ENCODE data around the gene INPP5D. TPM values are rescaled to one million over a fixed set of nuclear protein-coding genes. Genes with fewer than 3 reads are reported as not detected.

INPP5D gene
- polyA plus RNA-seq (7.5 to 11.2 TPM (median 10.4 TPM) in 3 replicates), polyA minus RNA-seq (21.8 to 37.0 TPM (median 29.1 TPM) in 3 replicates)
- 56.1 TPM for polyA plus RNA-seq (2011; ENCODE audit: low read depth)
- 18.9 and 23.5 TPM in 2 replicates for polyA plus RNA-seq (2011; cell fraction: cytosol; rRNA removed)
- polyA plus RNA-seq (2011; cell fraction: nucleus; rRNA removed): 37.2 and 51.5 TPM in 2 replicates
- polyA plus RNA-seq (2012; ENCODE audit: low replicate concordance): 20.6 and 45.9 TPM in 2 replicates
- 11.5 TPM for polyA minus RNA-seq (2011; cell fraction: cytosol; rRNA and poly(A)+ RNA removed)
- polyA minus RNA-seq (2011; cell fraction: nucleus; rRNA and poly(A)+ RNA removed): 22.5 and 28.2 TPM in 2 replicates

DNA sequence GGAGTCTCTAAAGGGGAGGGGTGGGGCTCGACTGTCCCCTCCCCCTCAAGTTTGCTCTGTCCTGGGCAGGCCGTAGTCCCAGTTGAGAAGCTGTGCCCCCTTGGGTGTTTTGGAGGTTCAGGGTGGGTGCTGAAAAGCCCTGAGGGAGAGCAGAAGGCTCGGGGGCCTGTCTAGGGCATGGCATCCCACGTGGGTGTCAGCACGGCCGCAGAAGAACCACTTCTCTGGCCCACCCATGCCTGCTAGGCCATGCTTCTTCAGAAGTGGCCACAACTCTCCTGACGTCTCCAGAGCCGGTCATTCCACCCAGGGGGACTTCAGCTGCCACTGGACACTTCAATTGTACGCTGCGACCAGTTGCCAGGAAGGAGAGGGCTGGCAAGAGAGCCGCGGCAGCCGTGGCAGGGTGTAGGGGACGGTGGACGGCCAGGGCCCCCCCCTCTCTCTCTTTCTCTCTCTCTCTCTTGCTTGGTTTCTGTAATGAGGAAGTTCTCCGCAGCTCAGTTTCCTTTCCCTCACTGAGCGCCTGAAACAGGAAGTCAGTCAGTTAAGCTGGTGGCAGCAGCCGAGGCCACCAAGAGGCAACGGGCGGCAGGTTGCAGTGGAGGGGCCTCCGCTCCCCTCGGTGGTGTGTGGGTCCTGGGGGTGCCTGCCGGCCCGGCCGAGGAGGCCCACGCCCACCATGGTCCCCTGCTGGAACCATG is at the start of gene INPP5D:
Gene INPP5D, plus strand, starts transcription at position 546 of the 704 bp plus-strand sequence. Its CDS starts 137 bp downstream, at position 683.
- no peak within 1 kb of the TSS for H3K4me2 ChIP-seq (ENCODE audit: control insufficient read depth, extremely low read depth, insufficient read depth, low read depth, low read length)
- FAIRE-seq: no peak

DNA sequence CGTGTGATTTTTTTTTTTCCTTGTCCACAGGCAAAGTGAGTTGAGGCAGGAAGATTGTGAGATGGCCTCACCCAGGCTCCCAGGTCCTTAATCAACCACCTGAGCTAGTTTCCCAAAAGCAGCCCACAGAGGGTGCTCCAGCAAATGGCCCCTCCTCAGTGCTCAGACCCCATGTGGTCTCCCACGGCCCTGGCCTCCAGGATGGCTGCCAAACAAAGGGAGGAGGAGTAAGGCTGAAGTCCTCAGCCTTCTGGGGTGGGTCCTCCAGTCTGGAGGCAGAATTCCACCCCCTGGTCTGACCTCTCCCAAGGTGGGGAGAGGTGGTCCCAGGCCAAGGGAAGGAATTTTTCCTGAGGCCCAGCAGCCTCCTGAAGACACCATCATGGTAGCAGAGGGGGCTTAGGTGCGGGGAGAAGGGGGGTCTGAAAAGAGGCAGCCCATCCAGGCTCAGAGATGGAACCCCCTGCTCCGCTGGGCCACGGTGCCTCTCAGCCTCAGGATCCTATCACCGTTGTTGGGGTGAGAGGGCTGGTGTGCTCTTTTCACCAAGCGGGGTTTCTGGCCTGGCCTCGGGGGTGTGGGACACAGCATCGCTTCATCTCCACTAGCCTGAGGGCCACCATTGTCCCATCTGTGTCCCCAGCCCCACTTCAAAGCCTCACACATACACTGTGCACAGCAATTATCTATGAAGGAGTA is 49.4 kb upstream of the INPP5D start:
- Histone ChIP-seq H4K20me1 (ENCODE audit: control insufficient read depth, extremely low read depth, insufficient read depth, low read length) (no peaks in the 10 kb centered on the region), H3K27ac (ENCODE audit: control insufficient read depth, insufficient read depth, low read length) (no peak overlapping the region), H3K36me3 (ENCODE audit: control insufficient read depth in 2 of 2, extremely low read depth in 1 of 2, insufficient read depth in 2 of 2, low read length in 2 of 2) (no peaks in the 10 kb centered on the region), H3K9ac (ENCODE audit: control insufficient read depth, extremely low read depth, insufficient read depth, low read length) (no peak overlapping the region), H3K4me3 (ENCODE audit: control insufficient read depth in 2 of 3, extremely low read depth in 1 of 3, insufficient read depth in 2 of 3, low read depth in 1 of 3, low read length in 3 of 3) (no peak overlapping the region), H2AFZ (ENCODE audit: control insufficient read depth, low read length) (no peak overlapping the region), H3K79me2 (ENCODE audit: control insufficient read depth, insufficient read depth, low read length) (no peaks in the 10 kb centered on the region), H3K27me3 (ENCODE audit: control insufficient read depth, extremely low read depth, insufficient read depth, low read length) (peaks cover 13% of the 10 kb centered on the region), H3K4me2 (ENCODE audit: control insufficient read depth, extremely low read depth, insufficient read depth, low read depth, low read length) (no peak overlapping the region), H3K4me1 (ENCODE audit: control insufficient read depth, extremely low read depth, insufficient read depth, low read length) (no peaks in the 10 kb centered on the region), H3K9me3 (ENCODE audit: control insufficient read depth, low read depth, low read length) (no peaks in the 10 kb centered on the region), H3K9me1 (ENCODE audit: control insufficient read depth, extremely low read depth, insufficient read depth, low read length) (no peaks in the 10 kb centered on the region)
- TF ChIP-seq, protein P1, sequence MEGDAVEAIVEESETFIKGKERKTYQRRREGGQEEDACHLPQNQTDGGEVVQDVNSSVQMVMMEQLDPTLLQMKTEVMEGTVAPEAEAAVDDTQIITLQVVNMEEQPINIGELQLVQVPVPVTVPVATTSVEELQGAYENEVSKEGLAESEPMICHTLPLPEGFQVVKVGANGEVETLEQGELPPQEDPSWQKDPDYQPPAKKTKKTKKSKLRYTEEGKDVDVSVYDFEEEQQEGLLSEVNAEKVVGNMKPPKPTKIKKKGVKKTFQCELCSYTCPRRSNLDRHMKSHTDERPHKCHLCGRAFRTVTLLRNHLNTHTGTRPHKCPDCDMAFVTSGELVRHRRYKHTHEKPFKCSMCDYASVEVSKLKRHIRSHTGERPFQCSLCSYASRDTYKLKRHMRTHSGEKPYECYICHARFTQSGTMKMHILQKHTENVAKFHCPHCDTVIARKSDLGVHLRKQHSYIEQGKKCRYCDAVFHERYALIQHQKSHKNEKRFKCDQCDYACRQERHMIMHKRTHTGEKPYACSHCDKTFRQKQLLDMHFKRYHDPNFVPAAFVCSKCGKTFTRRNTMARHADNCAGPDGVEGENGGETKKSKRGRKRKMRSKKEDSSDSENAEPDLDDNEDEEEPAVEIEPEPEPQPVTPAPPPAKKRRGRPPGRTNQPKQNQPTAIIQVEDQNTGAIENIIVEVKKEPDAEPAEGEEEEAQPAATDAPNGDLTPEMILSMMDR (optimal IDR thresholded peaks at IDR 0.05 in 1 of 3, IDR thresholded peaks at IDR 0.05 in 1 of 3, conservative IDR thresholded peaks at IDR 0.05 in 1 of 3; ENCODE audit: extremely low read depth in 1 of 3, insufficient read depth in 2 of 3, low read length in 3 of 3): no peak
- TF ChIP-seq EZH2 (IDR thresholded peaks at IDR 0.05; ENCODE audit: low read length): no peak
- no peak for DNase-seq (ENCODE audit: low read depth, low spot score)
- dilution Hi-C loops (cut with MboI; ENCODE audit: extremely low pct_ligation_motif_present, low sequenced_read_pairs): no loop called here
- no peak for FAIRE-seq

More for the DNA sequence above, at the start of gene INPP5D:
- Histone ChIP-seq H3K36me3 (ENCODE audit: control insufficient read depth in 2 of 2, extremely low read depth in 1 of 2, insufficient read depth in 2 of 2, low read length in 2 of 2) (no peaks in the 10 kb centered on the region), H3K4me3 (ENCODE audit: control insufficient read depth in 2 of 3, extremely low read depth in 1 of 3, insufficient read depth in 2 of 3, low read depth in 1 of 3, low read length in 3 of 3) (no peak within 1 kb of the TSS), H4K20me1 (ENCODE audit: control insufficient read depth, extremely low read depth, insufficient read depth, low read length) (no peaks in the 10 kb centered on the region), H3K27me3 (ENCODE audit: control insufficient read depth, extremely low read depth, insufficient read depth, low read length) (peaks cover 3% of the 10 kb centered on the region), H3K9me1 (ENCODE audit: control insufficient read depth, extremely low read depth, insufficient read depth, low read length) (no peaks in the 10 kb centered on the region), H2AFZ (ENCODE audit: control insufficient read depth, low read length) (no peak within 1 kb of the TSS), H3K9me3 (ENCODE audit: control insufficient read depth, low read depth, low read length) (no peaks in the 10 kb centered on the region), H3K27ac (ENCODE audit: control insufficient read depth, insufficient read depth, low read length) (no peak within 1 kb of the TSS), H3K9ac (ENCODE audit: control insufficient read depth, extremely low read depth, insufficient read depth, low read length) (no peak within 1 kb of the TSS), H3K4me1 (ENCODE audit: control insufficient read depth, extremely low read depth, insufficient read depth, low read length) (no peaks in the 10 kb centered on the region), H3K79me2 (ENCODE audit: control insufficient read depth, insufficient read depth, low read length) (no peaks in the 10 kb centered on the region)
- no peak for DNase-seq (ENCODE audit: low read depth, low spot score)
- TF ChIP-seq EZH2 (IDR thresholded peaks at IDR 0.05; ENCODE audit: low read length): no peak
- TF ChIP-seq, protein P1 (optimal IDR thresholded peaks at IDR 0.05 in 1 of 3, IDR thresholded peaks at IDR 0.05 in 1 of 3, conservative IDR thresholded peaks at IDR 0.05 in 1 of 3; ENCODE audit: extremely low read depth in 1 of 3, insufficient read depth in 2 of 3, low read length in 3 of 3): no peak
- dilution Hi-C loops (cut with MboI; ENCODE audit: extremely low pct_ligation_motif_present, low sequenced_read_pairs): no loop called here
